ENCODE results near the gene OR2K2. TPM values are rescaled to one million over a fixed set of nuclear protein-coding genes. Genes with fewer than 3 reads are reported as not detected.
"Not testable (repeated sequence)": the region's sequence is repeated elsewhere in the genome, so short reads cannot be mapped to it uniquely, and the experiment has no call there.

The OR2K2 gene
- total and polyA plus RNA-seq, 2 donors = not detected

DNA sequence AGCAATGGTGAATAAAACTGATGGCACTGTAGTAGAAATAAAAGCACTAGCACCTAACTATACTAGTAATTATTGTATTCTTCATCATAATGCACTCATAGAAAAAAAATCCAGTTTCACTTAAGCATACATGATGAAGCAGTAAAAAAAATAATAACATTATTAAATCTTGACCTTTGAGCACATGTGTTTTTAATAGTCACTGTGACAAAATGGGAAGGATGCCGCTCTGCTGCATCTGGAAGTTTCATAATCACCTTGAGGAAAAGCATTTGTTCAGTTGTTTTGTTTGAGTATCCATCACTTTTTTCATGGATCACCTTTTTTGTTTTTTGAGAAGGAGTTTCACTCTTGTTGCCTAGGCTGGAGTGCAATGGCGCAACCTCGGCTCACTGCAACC, 13.2 kb downstream of the OR2K2 start:
- H3K36me3 ChIP-seq (ENCODE audit: insufficient read depth) = no peaks in the 10 kb centered on the region
- no peaks in the 10 kb centered on the region for H3K4me1 ChIP-seq (ENCODE audit: insufficient read depth)
- 84% methylated on average over 3 of the region's 3 CpGs for WGBS
- H3K27ac ChIP-seq (ENCODE audit: low read depth) = no peak overlapping the region
- H3K4me3 ChIP-seq (ENCODE audit: low read depth, low read length) = no peak overlapping the region
- DNase-seq (ENCODE audit: extremely low spot score) = no peak

DNA sequence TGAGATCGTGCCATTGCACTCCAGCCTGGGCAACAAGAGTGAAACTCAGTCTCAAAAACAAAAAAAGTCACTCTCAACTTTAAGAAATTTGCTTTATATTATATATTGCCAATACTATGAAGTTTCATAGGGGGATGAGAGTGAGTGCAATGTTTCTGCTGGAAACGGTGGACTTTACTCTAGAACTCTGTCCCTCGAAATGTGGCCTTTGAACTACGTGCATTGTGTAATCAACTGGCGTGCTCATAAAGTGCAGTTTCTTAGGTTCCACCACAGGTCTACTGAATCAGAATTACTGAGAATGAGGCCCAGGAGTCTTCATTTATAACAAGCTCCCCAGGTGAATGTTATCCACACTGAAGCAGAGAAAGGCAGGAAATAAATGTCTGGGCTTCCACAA, 24.1 kb downstream of the OR2K2 start:
- 88% methylated on average over 5 of the region's 5 CpGs for WGBS
- no peak overlapping the region for H3K27ac ChIP-seq (ENCODE audit: low read depth)
- DNase-seq (ENCODE audit: extremely low spot score) = no peak
- no peaks in the 10 kb centered on the region for H3K4me1 ChIP-seq (ENCODE audit: insufficient read depth)
- H3K36me3 ChIP-seq (ENCODE audit: insufficient read depth) = no peaks in the 10 kb centered on the region
- H3K4me3 ChIP-seq (ENCODE audit: low read depth, low read length) = no peak overlapping the region

DNA sequence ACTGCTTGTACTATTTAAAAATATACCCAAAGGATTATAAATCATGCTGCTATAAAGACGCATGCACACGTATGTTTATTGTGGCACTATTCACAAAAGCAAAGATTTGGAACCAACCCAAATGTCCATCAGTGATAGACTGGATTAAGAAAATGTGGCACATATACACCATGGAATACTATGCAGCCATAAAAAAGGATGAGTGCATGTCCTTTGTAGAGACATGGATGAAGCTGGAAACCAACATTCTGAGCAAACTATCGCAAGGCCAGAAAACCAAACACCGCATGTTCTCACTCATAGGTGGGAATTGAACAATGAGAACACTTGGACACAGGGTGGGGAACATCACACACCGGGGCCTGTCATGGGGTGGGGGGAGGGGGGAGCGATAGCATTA, 26.0 kb downstream of the OR2K2 start:
- not testable (repeated sequence) for H3K27ac ChIP-seq (ENCODE audit: low read depth); DNase-seq (ENCODE audit: extremely low spot score); H3K4me1 ChIP-seq (ENCODE audit: insufficient read depth); H3K4me3 ChIP-seq (ENCODE audit: low read depth, low read length); H3K36me3 ChIP-seq (ENCODE audit: insufficient read depth)
- 84% methylated on average over 6 of the region's 6 CpGs for WGBS

DNA sequence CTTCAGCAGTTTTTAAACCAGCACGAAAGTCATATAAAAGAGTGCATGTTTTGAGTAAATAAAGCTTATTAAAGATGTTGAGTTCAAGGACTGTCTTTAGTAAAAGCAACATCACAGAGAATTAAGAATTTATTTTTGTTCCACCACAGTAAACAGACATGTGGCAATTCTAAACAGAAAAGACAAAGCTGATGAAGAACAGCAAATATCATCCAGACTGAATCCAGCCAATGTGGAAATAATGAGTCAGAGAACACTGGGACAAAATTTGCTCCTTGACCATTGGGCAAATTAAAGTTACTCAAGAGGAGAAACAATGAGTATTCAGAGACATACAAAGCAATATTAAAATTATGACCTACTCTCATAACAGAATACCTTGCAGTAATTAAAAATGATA, 28.8 kb downstream of the OR2K2 start:
- no peak for DNase-seq (ENCODE audit: extremely low spot score)
- H3K4me1 ChIP-seq (ENCODE audit: insufficient read depth) = no peaks in the 10 kb centered on the region
- H3K4me3 ChIP-seq (ENCODE audit: low read depth, low read length) = no peak overlapping the region
- 70% methylated on average over 1 of the region's 1 CpG for WGBS
- no peaks in the 10 kb centered on the region for H3K36me3 ChIP-seq (ENCODE audit: insufficient read depth)
- no peak overlapping the region for H3K27ac ChIP-seq (ENCODE audit: low read depth)

DNA sequence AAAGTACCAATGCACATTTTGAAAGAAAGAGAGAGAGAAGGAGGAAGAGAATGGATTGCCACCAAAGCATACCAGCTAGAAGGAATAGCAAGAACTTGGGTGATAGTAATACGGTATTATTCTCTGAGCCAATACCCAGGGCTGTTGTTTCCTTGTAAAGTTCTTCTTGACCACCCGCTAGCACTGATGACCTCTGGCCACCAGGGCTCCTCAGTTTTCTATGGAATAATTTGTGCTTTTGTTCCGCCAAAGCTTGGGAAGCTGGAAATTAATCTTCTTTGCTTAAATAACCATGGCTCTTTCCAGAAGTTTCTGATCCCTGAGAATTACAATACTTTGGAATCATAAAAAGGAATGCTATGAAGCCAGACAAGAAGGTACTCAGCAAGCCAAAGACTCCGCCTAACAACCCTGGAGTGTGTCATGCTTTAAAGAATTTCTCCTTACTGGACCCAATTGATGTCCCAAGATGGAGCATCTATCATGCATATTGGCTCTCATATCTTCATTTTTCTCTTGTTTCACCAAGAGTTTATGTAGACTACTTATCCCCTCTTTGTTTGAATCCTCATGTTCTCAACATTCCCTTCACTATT, 29.8 kb downstream of the OR2K2 start:
- DNase-seq (ENCODE audit: extremely low spot score) = no peak
- Histone ChIP-seq H3K27ac (ENCODE audit: low read depth) (no peak overlapping the region), H3K4me3 (ENCODE audit: low read depth, low read length) (no peak overlapping the region), H3K4me1 (ENCODE audit: insufficient read depth) (no peaks in the 10 kb centered on the region), H3K36me3 (ENCODE audit: insufficient read depth) (no peaks in the 10 kb centered on the region)
- WGBS = 87% methylated on average over 4 of the region's 4 CpGs

DNA sequence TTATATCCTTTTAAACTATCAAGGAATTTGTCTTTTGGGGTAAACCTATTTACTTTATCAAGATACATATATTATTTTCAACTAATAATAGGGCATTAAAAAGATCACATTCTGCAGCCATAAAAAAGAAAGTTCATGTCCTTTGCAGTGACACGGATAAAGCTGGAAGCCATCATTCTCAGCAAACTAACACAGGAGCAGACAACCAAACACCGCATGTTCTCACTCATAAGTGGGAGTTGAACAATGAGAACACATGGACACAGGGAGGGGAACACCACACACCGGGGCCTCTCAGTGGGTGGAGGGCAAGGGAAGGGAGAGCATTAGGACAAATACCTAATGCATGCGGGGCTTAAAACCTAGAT, 30.4 kb downstream of the OR2K2 start:
- H3K4me1 ChIP-seq (ENCODE audit: insufficient read depth); H3K27ac ChIP-seq (ENCODE audit: low read depth); H3K4me3 ChIP-seq (ENCODE audit: low read depth, low read length); DNase-seq (ENCODE audit: extremely low spot score); H3K36me3 ChIP-seq (ENCODE audit: insufficient read depth): not testable (repeated sequence)
- WGBS = 32% methylated on average over 4 of the region's 4 CpGs

DNA sequence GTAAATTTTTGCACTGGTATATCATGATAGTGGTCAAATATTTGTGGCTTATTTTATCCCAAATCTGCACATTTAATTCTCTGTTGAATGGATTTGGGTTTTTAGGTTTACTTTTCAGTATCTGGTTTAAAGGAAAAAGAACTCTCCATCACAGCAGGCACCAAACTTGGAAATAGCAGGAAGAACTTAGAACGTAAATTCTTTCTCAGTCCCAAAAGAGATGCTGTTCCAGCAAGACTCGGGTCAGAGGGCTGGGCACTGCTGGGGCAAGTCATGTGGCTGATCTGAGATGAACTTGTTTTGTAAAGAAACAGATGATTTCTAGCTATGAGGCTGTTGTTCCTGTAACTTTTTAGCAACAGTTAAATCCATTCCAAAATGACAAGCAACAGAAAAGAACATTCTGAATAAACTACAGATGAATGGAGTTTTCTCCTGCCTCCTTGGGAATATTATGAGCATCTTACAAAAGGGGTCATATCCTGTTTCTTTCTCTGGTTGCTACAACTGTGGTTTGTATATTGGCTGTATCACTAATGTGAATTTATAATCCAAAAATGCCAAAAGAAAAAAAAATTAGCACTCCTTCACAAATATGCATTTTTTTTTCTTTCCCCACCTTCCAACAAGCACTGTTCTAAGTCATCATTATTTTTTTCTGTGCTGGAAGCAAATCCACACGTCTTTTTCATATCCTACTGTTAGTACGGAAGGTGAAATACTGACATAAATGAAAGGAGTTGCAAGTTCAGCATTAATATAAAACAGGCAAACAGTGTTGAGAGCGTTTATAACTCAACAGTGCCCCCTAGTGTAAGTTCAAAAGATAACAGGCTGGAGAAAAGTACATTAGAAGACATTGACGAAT, 31.1 kb downstream of the OR2K2 start:
- Histone ChIP-seq H3K4me1 (ENCODE audit: insufficient read depth) (no peaks in the 10 kb centered on the region), H3K36me3 (ENCODE audit: insufficient read depth) (no peaks in the 10 kb centered on the region), H3K27ac (ENCODE audit: low read depth) (peak overlapping the region; percentile 50), H3K4me3 (ENCODE audit: low read depth, low read length) (no peak overlapping the region)
- 9% methylated on average over 6 of the region's 6 CpGs for WGBS
- peak; percentile 67 for DNase-seq (ENCODE audit: extremely low spot score)

DNA sequence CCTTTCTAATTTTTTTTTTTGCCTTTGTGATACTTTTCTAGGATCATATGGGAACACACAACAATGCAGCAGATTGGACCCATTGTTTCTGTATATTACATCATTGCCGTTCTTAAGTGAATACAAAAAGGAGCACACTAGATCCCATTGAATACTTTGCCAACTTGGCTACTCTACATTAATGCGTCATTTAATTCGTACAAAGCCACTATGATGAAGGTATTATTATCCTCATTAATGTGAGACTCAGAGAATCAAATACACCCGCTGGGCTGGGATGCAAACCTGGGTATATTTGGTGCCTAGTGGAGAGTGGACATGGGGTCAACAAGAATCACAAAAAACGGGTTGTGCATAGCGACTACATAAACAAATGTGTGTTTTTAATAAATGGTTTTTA, 31.9 kb downstream of the OR2K2 start:
- 87% methylated on average over 6 of the region's 6 CpGs for WGBS
- no peak for DNase-seq (ENCODE audit: extremely low spot score)
- Histone ChIP-seq H3K36me3 (ENCODE audit: insufficient read depth) (no peaks in the 10 kb centered on the region), H3K4me3 (ENCODE audit: low read depth, low read length) (no peak overlapping the region), H3K27ac (ENCODE audit: low read depth) (no peak overlapping the region), H3K4me1 (ENCODE audit: insufficient read depth) (no peaks in the 10 kb centered on the region)

DNA sequence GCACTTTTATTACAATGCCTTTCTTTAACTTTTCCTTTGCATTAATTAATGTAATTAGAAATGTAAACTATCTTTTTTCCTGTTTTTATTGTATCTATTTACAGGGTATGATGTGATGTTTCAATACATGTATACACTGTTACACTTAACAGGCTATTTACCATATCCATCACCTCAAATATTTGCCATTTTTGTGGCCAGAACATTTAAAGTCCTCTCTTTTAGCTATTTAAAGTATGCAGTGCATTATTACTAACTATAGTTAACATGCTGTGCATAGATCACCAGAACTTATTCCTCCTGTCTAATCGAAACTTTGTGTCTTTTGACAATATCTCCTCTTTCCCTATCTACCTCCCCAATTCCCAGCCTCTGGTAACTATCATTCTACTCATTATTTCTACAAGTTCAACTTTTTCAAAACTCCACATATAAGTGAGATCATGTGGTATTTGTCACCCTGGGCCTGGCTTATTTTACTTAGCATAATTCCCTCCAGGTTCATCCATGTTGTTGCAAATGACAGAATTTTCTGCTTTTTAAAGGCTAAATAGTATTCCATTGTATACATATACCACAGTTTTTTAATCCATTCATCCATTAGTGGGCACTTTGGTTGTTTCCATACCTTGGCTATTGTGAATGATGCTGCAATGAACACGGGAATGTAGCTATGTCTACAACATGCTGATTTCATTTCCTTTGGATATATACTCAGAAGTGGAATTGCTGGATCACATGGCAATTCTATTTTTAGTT, 32.8 kb downstream of the OR2K2 start:
- Histone ChIP-seq H3K4me1 (ENCODE audit: insufficient read depth) (no peaks in the 10 kb centered on the region), H3K27ac (ENCODE audit: low read depth) (no peak overlapping the region), H3K36me3 (ENCODE audit: insufficient read depth) (no peaks in the 10 kb centered on the region), H3K4me3 (ENCODE audit: low read depth, low read length) (no peak overlapping the region)
- 92% methylated on average over 2 of the region's 2 CpGs for WGBS
- no peak for DNase-seq (ENCODE audit: extremely low spot score)

DNA sequence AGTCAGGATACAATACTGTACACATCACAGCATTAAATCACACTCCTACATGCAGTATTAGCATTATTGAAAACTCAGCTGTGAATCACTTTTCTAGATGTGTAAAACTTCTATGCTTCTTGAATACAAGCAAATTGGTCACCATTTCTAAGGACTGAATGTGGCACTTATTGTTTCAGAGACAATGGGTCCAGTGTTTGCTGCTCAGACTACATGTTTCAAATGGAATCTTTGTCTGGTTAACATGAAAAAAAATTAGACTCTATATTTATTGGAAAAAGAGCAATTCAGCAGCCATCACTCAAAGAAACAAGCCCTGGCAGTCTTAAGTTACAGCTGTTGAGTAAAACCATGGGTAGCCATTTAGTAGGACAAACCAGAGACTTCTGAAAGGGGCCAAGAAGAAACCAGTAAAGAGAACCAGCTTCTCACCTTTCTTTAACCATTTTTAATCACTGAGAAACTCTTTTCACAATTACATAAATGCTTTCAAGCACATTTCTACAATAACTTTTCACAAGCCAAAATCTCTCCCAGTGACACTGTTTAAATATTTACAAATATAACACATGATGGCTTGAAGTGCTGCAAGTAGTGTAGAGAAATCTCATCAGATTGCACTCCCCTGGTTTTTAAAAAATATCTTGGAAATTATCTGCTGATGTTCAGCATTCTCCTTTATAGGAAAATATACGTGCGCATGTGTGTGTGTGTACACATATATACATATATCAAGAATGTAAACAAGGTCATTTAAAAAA, 35.2 kb downstream of the OR2K2 start:
- WGBS = 84% methylated on average over 2 of the region's 2 CpGs
- H3K27ac ChIP-seq (ENCODE audit: low read depth) = no peak overlapping the region
- H3K4me3 ChIP-seq (ENCODE audit: low read depth, low read length) = no peak overlapping the region
- DNase-seq (ENCODE audit: extremely low spot score) = no peak
- H3K4me1 ChIP-seq (ENCODE audit: insufficient read depth) = no peaks in the 10 kb centered on the region
- H3K36me3 ChIP-seq (ENCODE audit: insufficient read depth) = no peaks in the 10 kb centered on the region

DNA sequence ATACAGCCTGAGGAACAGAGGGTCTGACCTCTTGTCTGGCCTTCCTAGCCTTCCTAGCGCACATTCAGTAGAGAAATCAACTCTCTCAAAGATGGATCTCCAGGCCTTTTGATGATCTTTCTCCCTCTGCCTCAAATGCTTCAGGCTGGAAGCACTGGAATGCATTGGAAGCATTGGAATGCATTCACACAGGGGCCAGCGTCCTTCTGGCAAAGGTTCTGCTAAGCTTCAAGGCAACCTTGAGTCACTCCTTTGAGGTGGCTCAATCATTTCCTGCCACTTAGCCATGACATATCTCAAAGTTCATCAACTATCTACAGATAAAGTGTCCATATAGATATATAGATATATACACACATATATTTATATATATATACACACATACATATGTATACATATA, 42.9 kb downstream of the OR2K2 start:
- Histone ChIP-seq H3K36me3 (ENCODE audit: insufficient read depth) (no peaks in the 10 kb centered on the region), H3K4me3 (ENCODE audit: low read depth, low read length) (no peak overlapping the region), H3K27ac (ENCODE audit: low read depth) (no peak overlapping the region), H3K4me1 (ENCODE audit: insufficient read depth) (no peaks in the 10 kb centered on the region)
- no peak for DNase-seq (ENCODE audit: extremely low spot score)
- 72% methylated on average over 2 of the region's 2 CpGs for WGBS

DNA sequence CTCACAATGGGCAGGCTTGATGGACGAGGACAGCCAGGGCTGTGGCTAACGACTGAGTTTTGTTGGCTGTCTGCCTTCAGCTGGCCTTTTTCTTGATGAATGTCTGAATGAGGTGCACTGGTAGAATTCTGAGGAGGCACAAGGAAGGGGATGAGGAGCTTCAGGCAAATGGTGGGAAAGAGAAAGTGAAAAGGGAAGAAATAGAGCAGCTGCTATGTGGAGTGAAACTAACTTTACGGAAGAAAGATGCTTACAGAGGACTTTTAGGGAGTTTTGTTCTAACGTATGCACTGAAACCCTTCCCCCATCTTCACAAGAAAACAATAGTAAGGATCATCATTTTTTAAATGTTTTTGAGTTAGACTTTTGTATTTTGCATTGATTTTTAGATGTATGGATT, 45.3 kb downstream of the OR2K2 start:
- Histone ChIP-seq H3K27ac (ENCODE audit: low read depth) (no peak overlapping the region), H3K36me3 (ENCODE audit: insufficient read depth) (no peaks in the 10 kb centered on the region), H3K4me1 (ENCODE audit: insufficient read depth) (no peaks in the 10 kb centered on the region), H3K4me3 (ENCODE audit: low read depth, low read length) (no peak overlapping the region)
- DNase-seq (ENCODE audit: extremely low spot score) = no peak
- 82% methylated on average over 4 of the region's 4 CpGs for WGBS

DNA sequence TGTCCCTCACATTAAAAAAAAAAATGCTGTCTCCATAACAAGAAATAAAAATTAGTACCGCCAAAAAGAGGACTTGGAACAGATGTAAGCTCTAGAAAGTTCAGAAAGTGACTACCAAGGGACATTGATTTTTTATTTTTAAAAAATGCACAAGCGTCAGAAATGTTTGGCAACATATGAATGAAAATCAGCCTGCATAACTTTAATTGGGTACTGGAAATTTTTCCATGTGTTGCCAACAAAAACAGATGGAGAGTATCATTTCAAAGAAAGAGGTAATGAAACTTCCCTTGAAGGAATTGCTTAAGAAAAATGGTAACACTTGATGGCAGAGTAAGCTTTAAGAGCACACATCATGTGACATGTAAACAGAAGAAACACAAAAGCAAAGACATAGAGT, 47.2 kb downstream of the OR2K2 start:
- WGBS = 36% methylated on average over 2 of the region's 2 CpGs
- no peak for DNase-seq (ENCODE audit: extremely low spot score)

More for the DNA sequence above, 47.2 kb downstream of the OR2K2 start:
- no peaks in the 10 kb centered on the region for H3K4me1 ChIP-seq (ENCODE audit: insufficient read depth)
- H3K27ac ChIP-seq (ENCODE audit: low read depth) = no peak overlapping the region
- H3K36me3 ChIP-seq (ENCODE audit: insufficient read depth) = no peaks in the 10 kb centered on the region
- H3K4me3 ChIP-seq (ENCODE audit: low read depth, low read length) = no peak overlapping the region
